Right cardiac atrium (tissue), 5 donors: ENCODE results near the gene POGZ. TPM values are rescaled to one million over a fixed set of nuclear protein-coding genes. Genes with fewer than 3 reads are reported as not detected.
A peak's percentile ranks its signal among the peaks of the same experiment; 100 is the strongest.

Experiments
- ATAC-seq, 2 donors: fragments of 200-7000 bp; cut with Tn5 transposase; one replicate each; pipeline versions ENCODE4 v1.8.0 to v1.9.1; 2020; ENCODE audit warnings: moderate library complexity in 2 of 2, mild to moderate bottlenecking in 1 of 2
- DNase-seq, 3 donors: peaks; one replicate each; pipeline ENCODE4 v3.0.0-alpha.2; 2020
- H3K27ac ChIP-seq: one replicate; pipeline ENCODE4 v1.5.1; 2013; ENCODE audit warnings: mild to moderate bottlenecking, low read length, control low read depth, moderate library complexity
- H3K27me3 ChIP-seq: one replicate; pipeline ENCODE4 v1.6.1; 2013; ENCODE audit not compliant: control insufficient read depth, insufficient read depth
- H3K4me1 ChIP-seq: one replicate; pipeline ENCODE4 v1.6.1; 2013; ENCODE audit warnings: low read length; ENCODE audit not compliant: control insufficient read depth, insufficient read depth
- H3K4me3 ChIP-seq: one replicate; pipeline ENCODE4 v1.5.1; 2013; ENCODE audit warnings: low read length, control low read depth
- H3K9me3 ChIP-seq: one replicate; pipeline ENCODE4 v1.6.1; 2013; ENCODE audit warnings: low read length; ENCODE audit not compliant: control insufficient read depth
- WGBS: extraction: QIAGEN DNeasy Blood & Tissue Kit; methylation state at CpG from one replicate; pipeline ENCODE4 v1.1.7; 2013; 5-methylcytosine and 5-hydroxymethylcytosine counted together
- intact Hi-C, 4 donors: fragments of 100-400 bp; cut with DNase I; formaldehyde crosslinking; loops; one replicate each; pipeline versions ENCODE4 v1.11.0 to v1.14.0; 2022 to 2023
- long read RNA-seq, 4 donors: library from polyadenylated mRNA; unstranded; transcript quantifications; one replicate each; pipeline ENCODE4 v2.0.0, GENCODE V29; 2020 to 2021
- polyA plus RNA-seq: library from polyadenylated mRNA; stranded (reverse); fragments of 200-250 nt; gene quantifications from one replicate; pipeline ENCODE4 v1.2.3, GENCODE V29; 2013
- total RNA-seq, 4 donors: library from RNA; stranded (reverse); fragmentation: NEBNext Ultra II Directional; extraction: Animal tissue kit (Norgen Biotek cat#: 25700); gene quantifications; one replicate each; pipeline ENCODE4 v1.2.1, GENCODE V29; 2021
- donor health status: healthy with polysubstance abuse.
- donor health status: DM: no; HTN: yes; CAD: no.
- donor health status: DM: no; HTN: no; CAD: no.
- donor health status: DM: no; HTN: yes; CAD: no; lungs with severe emphysema.
- donor health status: DM: yes; HTN: yes; CAD: no.

Gene POGZ, protein sequence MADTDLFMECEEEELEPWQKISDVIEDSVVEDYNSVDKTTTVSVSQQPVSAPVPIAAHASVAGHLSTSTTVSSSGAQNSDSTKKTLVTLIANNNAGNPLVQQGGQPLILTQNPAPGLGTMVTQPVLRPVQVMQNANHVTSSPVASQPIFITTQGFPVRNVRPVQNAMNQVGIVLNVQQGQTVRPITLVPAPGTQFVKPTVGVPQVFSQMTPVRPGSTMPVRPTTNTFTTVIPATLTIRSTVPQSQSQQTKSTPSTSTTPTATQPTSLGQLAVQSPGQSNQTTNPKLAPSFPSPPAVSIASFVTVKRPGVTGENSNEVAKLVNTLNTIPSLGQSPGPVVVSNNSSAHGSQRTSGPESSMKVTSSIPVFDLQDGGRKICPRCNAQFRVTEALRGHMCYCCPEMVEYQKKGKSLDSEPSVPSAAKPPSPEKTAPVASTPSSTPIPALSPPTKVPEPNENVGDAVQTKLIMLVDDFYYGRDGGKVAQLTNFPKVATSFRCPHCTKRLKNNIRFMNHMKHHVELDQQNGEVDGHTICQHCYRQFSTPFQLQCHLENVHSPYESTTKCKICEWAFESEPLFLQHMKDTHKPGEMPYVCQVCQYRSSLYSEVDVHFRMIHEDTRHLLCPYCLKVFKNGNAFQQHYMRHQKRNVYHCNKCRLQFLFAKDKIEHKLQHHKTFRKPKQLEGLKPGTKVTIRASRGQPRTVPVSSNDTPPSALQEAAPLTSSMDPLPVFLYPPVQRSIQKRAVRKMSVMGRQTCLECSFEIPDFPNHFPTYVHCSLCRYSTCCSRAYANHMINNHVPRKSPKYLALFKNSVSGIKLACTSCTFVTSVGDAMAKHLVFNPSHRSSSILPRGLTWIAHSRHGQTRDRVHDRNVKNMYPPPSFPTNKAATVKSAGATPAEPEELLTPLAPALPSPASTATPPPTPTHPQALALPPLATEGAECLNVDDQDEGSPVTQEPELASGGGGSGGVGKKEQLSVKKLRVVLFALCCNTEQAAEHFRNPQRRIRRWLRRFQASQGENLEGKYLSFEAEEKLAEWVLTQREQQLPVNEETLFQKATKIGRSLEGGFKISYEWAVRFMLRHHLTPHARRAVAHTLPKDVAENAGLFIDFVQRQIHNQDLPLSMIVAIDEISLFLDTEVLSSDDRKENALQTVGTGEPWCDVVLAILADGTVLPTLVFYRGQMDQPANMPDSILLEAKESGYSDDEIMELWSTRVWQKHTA (N-terminal part only)
- 10 to 100 TPM; 50.4 to 60.4 (median 52.2) TPM for total RNA-seq
- 21.8 TPM for polyA plus RNA-seq
- long read RNA-seq, donor 1, partial matches to known transcripts, result 2 of 13 reads
- long read RNA-seq, donor 1, other reads (novel, unspliced or antisense), result 11 of 13 reads
- long read RNA-seq, donor 2, full-length matches to known transcripts, result 2 of 2 reads
- long read RNA-seq, donor 2, partial matches to known transcripts, result 0 of 2 reads
- long read RNA-seq, donor 2, other reads (novel, unspliced or antisense), result 0 of 2 reads
- long read RNA-seq, donor 3, partial matches to known transcripts, result 14 of 35 reads
- long read RNA-seq, donor 3, other reads (novel, unspliced or antisense), result 21 of 35 reads
- long read RNA-seq, donor 4, full-length matches to known transcripts, result 1 of 3 reads
- long read RNA-seq, donor 4, partial matches to known transcripts, result 0 of 3 reads
- long read RNA-seq, donor 4, other reads (novel, unspliced or antisense), result 2 of 3 reads

DNA sequence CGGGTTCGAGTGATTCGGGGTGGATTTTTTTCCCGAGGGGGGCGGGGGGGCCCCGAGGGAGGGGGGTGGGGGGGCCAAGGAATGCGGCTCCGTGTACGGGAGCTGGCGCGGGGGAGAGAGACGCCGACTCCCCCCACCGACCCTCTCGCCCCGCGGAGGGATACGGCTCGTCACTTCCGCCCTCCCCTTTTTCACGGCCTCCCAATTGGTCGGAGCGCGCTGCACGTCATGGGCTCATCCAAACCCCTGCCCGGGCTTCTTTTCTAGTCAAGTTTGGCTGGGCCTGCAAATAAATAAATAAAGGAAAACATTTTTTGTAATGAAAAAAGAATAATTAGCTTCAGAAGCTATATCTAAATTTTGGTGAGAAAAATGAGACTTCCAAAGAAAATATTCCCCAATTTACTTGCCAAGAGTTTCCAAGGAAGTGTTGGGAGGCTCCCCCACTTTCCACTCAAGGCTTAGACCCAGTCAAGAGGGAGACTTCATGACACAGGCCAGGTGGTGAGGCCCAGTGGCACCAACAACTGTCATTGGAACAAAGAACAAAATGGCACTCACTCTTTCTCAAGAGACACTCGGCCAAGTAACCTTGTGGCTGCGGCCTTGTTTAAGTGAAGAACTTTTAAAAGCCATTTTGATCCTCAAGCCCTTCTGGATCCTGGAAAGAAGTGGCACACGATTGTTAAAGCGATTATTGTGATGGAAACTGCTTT is at the start of gene POGZ:
POGZ (minus strand) TSS at position 164 of the 716 bp plus-strand sequence. CDS start 17,290 bp downstream, outside the sequence.
- intact Hi-C loops, result loop anchor here in 1 of 4 donors (2.0 kb wide), 1 partner anchor 13 kb away; no protein-coding TSS in a partner anchor

DNA sequence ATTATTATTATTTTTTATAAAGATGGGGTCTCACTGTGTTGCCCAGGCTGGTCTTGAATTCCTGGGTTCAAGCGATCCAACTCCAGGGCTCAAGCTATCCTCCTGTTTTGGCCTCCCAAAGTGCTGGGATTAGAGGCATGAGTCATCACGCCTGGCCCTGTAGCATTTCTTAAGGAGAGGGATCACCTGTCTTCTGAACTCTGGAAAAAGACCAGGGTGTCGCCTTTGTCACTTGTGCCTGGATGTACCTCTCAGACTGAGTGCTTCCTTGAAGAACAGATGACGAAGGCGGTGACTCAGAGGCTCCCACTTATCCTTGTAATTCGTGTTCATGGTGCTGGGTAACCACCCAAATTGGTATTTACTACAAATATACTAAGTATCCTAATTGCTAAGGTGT is 49.5 kb upstream of the POGZ start:
- no peaks in the 10 kb centered on the region for H3K9me3 ChIP-seq
- no peak overlapping the region for H3K27ac ChIP-seq
- WGBS, result 88% methylated on average over 6 of the region's 6 CpGs
- no peak overlapping the region for H3K4me3 ChIP-seq
- ATAC-seq (no peak), DNase-seq (no peak)
- intact Hi-C loops, result no loop called here
- no peaks in the 10 kb centered on the region for H3K27me3 ChIP-seq
- H3K4me1 ChIP-seq, result no peaks in the 10 kb centered on the region

More for the DNA sequence above, at the start of gene POGZ:
- Histone ChIP-seq H3K4me3 (peak within 1 kb of the TSS; percentile 99), H3K27me3 (no peaks in the 10 kb centered on the region), H3K9me3 (no peaks in the 10 kb centered on the region), H3K27ac (peak within 1 kb of the TSS; percentile 99), H3K4me1 (no peaks in the 10 kb centered on the region)
- DNase-seq, result peak; percentile 98 to 99 (median 99)
- peak; percentile 96 for ATAC-seq
- WGBS, result 12% methylated on average over 30 of the region's 30 CpGs

DNA sequence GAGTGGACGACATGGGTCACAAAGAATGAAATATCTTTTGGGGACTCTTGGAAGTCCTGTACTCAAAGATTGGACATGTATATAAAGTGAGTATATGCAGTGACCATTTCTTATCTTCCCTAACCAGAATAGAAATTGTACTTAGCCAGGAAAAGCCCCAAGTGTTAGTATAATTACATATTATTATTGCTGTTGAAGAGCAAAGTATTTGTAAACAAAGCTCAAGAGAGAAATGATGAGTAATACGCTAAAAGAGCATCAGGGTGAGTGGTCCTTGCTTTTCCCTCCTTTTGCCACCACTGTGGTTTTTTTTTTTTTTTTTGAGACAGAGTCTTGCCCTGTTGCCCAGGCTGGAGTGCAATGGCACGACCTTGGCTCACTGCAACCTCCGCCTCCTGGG is 45.5 kb upstream of the POGZ start:
- DNase-seq (no peak), ATAC-seq (no peak)
- no peak overlapping the region for H3K4me3 ChIP-seq
- H3K9me3 ChIP-seq, result no peaks in the 10 kb centered on the region
- intact Hi-C loops, result no loop called here
- no peaks in the 10 kb centered on the region for H3K27me3 ChIP-seq
- H3K27ac ChIP-seq, result no peak overlapping the region
- WGBS, result 73% methylated on average over 4 of the region's 4 CpGs
- H3K4me1 ChIP-seq, result no peaks in the 10 kb centered on the region

DNA sequence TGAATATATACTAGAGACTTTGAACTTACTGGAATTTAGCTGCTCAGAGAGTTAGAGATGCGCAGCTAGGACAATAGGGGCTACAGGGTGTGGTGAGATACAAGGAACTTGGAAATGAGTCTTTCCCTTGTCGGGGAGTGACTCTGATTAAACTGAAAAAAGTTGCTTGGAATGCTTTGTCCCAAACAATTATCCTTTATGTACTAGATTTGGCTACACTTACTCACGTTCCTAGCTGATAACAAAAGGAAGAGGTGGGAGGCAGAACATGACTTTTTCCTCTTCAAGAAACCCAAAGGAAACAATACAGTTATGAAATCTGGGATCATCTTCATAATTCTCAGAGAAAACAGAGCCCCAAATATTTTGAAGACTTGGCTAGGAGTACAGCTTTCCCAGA is 45.0 kb upstream of the POGZ start:
- ATAC-seq (peak in 1 of 2 donors; percentile 55), DNase-seq (no peak)
- H3K4me3 ChIP-seq, result no peak overlapping the region
- H3K9me3 ChIP-seq, result no peaks in the 10 kb centered on the region
- intact Hi-C loops, result no loop called here
- no peak overlapping the region for H3K27ac ChIP-seq
- 25% methylated on average over 3 of the region's 3 CpGs for WGBS
- H3K27me3 ChIP-seq, result no peaks in the 10 kb centered on the region
- no peaks in the 10 kb centered on the region for H3K4me1 ChIP-seq

DNA sequence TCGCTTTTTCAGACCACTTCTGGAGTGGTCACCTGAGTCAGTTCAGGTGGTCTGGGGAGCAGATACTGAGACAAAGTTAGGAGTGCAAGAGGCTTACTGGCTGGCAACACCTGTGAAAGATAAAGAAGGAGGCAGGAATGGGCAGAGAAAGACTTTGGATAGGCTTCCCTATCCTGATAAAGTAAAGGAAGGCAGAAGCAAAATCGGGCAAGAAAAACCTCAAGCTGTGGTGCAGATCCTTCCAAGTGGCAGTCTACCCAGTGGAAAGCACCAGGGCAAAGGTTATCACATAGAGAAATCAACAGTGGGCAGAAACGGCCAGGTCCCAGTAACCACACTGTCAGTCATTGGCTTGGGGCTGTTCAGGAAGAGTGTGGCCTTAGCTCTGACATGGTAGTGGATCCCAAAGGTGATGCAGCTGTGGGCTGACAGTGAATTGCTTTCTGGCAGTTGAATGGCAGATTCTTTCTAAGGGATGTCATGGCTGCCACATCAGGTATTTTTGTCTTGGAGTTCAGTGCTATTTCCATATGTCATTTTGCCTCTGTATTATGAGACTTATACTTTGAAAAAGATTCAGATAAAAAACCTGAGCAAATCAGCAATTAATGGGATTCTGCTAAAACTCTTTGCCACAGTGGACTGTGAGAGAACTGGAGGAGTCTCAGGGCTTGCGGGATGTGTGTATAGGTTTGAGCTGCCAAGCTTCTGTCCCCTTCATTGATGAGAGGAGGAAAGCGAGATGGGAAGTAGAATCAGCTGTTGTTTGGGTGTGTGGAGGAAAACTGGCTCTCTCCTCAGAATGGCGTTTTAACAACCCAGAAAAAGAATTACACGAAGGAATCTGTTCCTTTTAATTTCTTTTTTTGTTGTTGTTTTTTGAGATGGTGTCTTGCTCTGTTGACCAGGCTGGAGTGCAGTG is 43.8 kb upstream of the POGZ start:
- DNase-seq (no peak), ATAC-seq (no peak)
- intact Hi-C loops, result no loop called here
- H3K27me3 ChIP-seq, result no peaks in the 10 kb centered on the region
- 60% methylated on average over 7 of the region's 7 CpGs for WGBS
- H3K9me3 ChIP-seq, result no peaks in the 10 kb centered on the region
- H3K27ac ChIP-seq, result no peak overlapping the region
- H3K4me3 ChIP-seq, result no peak overlapping the region
- no peaks in the 10 kb centered on the region for H3K4me1 ChIP-seq

DNA sequence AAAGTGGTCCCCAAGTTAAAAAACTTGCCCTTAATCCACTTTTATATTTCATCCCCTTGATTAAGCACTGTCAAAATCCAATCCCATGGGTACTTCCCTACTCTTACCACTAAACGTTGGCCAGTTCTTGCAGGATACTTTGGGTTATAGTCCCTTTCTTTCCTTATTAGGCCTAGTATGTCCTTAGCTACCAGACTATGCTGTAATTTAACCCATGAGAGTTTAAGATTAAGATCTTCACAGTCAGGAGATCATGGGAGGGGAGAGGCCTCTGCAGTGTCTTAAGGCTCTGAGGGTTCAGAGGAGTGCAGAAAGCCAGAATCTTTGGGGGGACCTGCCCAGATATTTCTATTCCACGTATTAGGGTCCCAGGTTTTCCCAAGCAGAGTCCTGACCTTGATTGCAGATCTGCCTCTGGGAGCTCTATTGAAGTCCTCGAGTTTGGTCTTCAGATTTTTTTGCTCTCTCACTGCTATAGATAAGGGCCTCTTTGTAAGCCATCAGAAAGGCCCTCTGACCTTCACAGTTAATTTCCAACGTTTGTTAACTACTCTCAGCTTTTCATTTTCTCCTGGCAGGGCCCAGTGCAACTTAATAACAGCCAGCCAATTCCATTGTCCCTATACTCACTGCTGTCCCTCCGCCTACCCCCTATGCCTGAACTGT is 42.9 kb upstream of the POGZ start:
- no peak for ATAC-seq

DNA sequence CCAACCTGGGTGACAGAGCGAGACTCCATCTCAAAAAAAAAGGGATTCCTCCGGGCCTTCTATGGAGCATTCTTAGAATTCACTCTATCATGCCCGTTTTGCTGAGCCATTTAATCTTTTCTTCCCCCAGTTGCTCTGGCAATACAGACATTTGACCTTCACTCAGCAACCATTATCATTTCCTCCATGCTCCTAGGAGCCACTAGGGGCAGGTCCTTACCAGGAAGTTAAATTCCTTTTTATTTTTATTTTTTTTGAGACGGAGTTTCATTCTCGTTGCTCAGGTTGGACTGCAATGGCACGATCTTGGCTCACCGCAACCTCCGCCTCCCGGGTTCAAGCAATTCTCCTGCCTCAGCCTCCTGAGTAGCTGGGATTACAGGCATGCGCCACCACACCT is 42.2 kb upstream of the POGZ start:
- no peak for DNase-seq
- Histone ChIP-seq H3K27ac (no peak overlapping the region), H3K4me3 (no peak overlapping the region), H3K4me1 (no peaks in the 10 kb centered on the region), H3K9me3 (no peaks in the 10 kb centered on the region), H3K27me3 (no peaks in the 10 kb centered on the region)
- no peak for ATAC-seq
- WGBS, result 73% methylated on average over 10 of the region's 10 CpGs
- intact Hi-C loops, result no loop called here

More for the DNA sequence above, 42.9 kb upstream of the POGZ start:
- no peaks in the 10 kb centered on the region for H3K9me3 ChIP-seq
- intact Hi-C loops, result no loop called here
- WGBS, result 66% methylated on average over 5 of the region's 5 CpGs
- no peaks in the 10 kb centered on the region for H3K4me1 ChIP-seq
- no peak overlapping the region for H3K27ac ChIP-seq
- DNase-seq, result no peak
- H3K27me3 ChIP-seq, result no peaks in the 10 kb centered on the region
- no peak overlapping the region for H3K4me3 ChIP-seq

DNA sequence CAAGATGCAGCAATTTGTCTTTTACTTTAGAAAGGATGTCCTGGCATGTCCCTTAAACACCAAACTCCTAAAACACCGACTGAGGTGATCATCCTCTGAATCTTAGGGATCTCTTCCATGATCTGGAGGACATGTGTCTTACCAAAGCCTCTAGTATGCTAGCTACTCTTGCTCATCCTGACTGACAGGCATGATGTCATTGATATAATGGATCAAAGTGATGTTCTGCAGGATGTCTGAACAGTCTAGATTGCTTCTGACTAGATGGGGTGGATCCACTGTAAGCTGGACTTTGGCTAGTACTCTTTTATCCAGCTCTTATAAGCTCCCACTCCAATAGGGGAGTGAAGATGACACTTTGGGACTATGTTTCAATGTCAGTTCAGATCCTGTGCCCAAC is 40.6 kb upstream of the POGZ start:
- Histone ChIP-seq H3K4me3 (no peak overlapping the region), H3K4me1 (no peaks in the 10 kb centered on the region), H3K27ac (no peak overlapping the region), H3K9me3 (no peaks in the 10 kb centered on the region), H3K27me3 (no peaks in the 10 kb centered on the region)
- ATAC-seq, result no peak
- intact Hi-C loops, result no loop called here
- 90% methylated on average over 1 of the region's 1 CpG for WGBS
- no peak for DNase-seq

DNA sequence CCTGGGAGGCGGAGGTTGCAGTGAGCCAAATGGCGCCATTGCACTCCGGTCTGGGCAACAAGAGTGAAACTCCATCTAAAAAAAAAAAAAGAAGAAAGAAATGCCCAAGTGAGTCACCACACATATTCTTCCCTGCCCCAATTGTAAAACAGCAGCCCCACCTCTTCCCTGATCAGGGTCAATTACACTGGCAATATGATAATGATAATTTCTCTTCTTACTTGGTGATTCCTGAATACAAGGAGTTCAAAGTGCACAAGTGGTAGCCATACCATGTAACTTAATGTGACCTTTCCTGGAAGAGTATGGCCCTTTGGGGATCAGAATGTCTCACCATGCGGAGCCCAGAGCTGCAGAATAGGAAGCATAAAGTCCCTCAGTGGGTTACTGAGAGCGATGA is 40.1 kb upstream of the POGZ start:
- ATAC-seq (no peak), DNase-seq (no peak)
- no peak overlapping the region for H3K27ac ChIP-seq
- no peaks in the 10 kb centered on the region for H3K4me1 ChIP-seq
- no peak overlapping the region for H3K4me3 ChIP-seq
- no peaks in the 10 kb centered on the region for H3K9me3 ChIP-seq
- WGBS, result 90% methylated on average over 5 of the region's 5 CpGs
- H3K27me3 ChIP-seq, result no peaks in the 10 kb centered on the region
- intact Hi-C loops, result no loop called here
